HG02852 (cell line): ENCODE measurements around the gene SBK2.
"Not testable (repeated sequence)": the region's sequence is repeated elsewhere in the genome, so short reads cannot be mapped to it uniquely, and the experiment has no call there.

Experiments
- ATAC-seq: cut with Tn5 transposase; IDR thresholded peaks from one replicate; pipeline ENCODE4 v1.9.1; 2021; ENCODE audit warnings: mild to moderate bottlenecking, moderate library complexity; ENCODE audit not compliant: unreplicated experiment

Gene SBK2

GRCh38 chr19:55503502-55504251 lies 33.3 kb downstream of the SBK2 start:
- ATAC-seq = peak; percentile 95

- no peak for ATAC-seq
These were observed 33.8 kb downstream of the SBK2 start for GRCh38 chr19:55503157-55503501.

- ATAC-seq = no peak
These were observed 34.6 kb downstream of the SBK2 start for GRCh38 chr19:55502197-55502952.

GRCh38 chr19:55500368-55500952 lies 36.5 kb downstream of the SBK2 start:
- no peak for ATAC-seq

GRCh38 chr19:55498246-55498840 lies 38.6 kb downstream of the SBK2 start:
- no peak for ATAC-seq

- ATAC-seq = no peak
These were observed 39.2 kb downstream of the SBK2 start for GRCh38 chr19:55497763-55498162.

- not testable (repeated sequence) for ATAC-seq
These were observed 40.1 kb downstream of the SBK2 start for GRCh38 chr19:55496820-55497219.

GRCh38 chr19:55495646-55496349 lies 41.1 kb downstream of the SBK2 start:
- ATAC-seq = no peak

GRCh38 chr19:55494172-55494761 lies 42.7 kb downstream of the SBK2 start:
- ATAC-seq = no peak

GRCh38 chr19:55493645-55494171 lies 43.2 kb downstream of the SBK2 start:
- no peak for ATAC-seq

GRCh38 chr19:55493052-55493644 lies 43.8 kb downstream of the SBK2 start:
- no peak for ATAC-seq

- no peak for ATAC-seq
These were observed 44.5 kb downstream of the SBK2 start for GRCh38 chr19:55492362-55492944.

- no peak for ATAC-seq
These were observed 45.2 kb downstream of the SBK2 start for GRCh38 chr19:55491546-55492360.

GRCh38 chr19:55490478-55491432 lies 46.2 kb downstream of the SBK2 start:
- ATAC-seq = no peak

GRCh38 chr19:55489711-55490477 lies 47.0 kb downstream of the SBK2 start:
- ATAC-seq = no peak

- no peak for ATAC-seq
These were observed 47.8 kb downstream of the SBK2 start for GRCh38 chr19:55488986-55489710.
